CD14-positive monocyte (primary cell): ENCODE measurements around the gene MCL1. TPM values are rescaled to one million over a fixed set of nuclear protein-coding genes. Genes with fewer than 3 reads are reported as not detected.
A peak's percentile ranks its signal among the peaks of the same experiment; 100 is the strongest.
"Not testable (repeated sequence)": the region's sequence is repeated elsewhere in the genome, so short reads cannot be mapped to it uniquely, and the experiment has no call there.

Experiments
- DNase-seq, 3 donors: peaks; one replicate each; pipeline ENCODE4 v3.0.0-alpha.2; 2011 to 2022
- H2AFZ ChIP-seq: 2 replicates; pipeline ENCODE4 v1.6.0; 2012; ENCODE audit warnings: mild to moderate bottlenecking, low read depth, low read length, inconsistent platforms; ENCODE audit not compliant: insufficient read depth, poor library complexity, severe bottlenecking
- H3K27ac ChIP-seq, 2 donors: 1 replicate in 1 of 2; 2 replicates in 1 of 2; pipeline ENCODE4 v1.5.1; 2012 to 2013; ENCODE audit warnings: low read length in 2 of 2, control low read depth in 1 of 2, inconsistent platforms in 1 of 2, low read depth in 1 of 2, mild to moderate bottlenecking in 1 of 2
- H3K27me3 ChIP-seq, 2 donors: one replicate each; pipeline versions ENCODE4 v1.6.0 to v1.6.1; 2011 to 2013; ENCODE audit warnings: low read length in 2 of 2; ENCODE audit not compliant: control insufficient read depth in 2 of 2, insufficient read depth in 2 of 2
- H3K36me3 ChIP-seq, 2 donors: replicated peaks in 1 of 2; 1 replicate in 1 of 2; 2 replicates in 1 of 2; pipeline versions ENCODE4 v1.5.1 to v1.6.1; 2012 to 2013; ENCODE audit warnings: low read length in 2 of 2, control low read depth in 1 of 2, inconsistent platforms in 1 of 2, mild to moderate bottlenecking in 1 of 2; ENCODE audit not compliant: insufficient read depth in 2 of 2, control insufficient read depth in 1 of 2
- H3K4me1 ChIP-seq, 2 donors: 1 replicate in 1 of 2; 2 replicates in 1 of 2; pipeline versions ENCODE4 v1.5.1 to v1.6.1; 2012 to 2013; ENCODE audit warnings: low read length in 2 of 2, control low read depth in 1 of 2, inconsistent platforms in 1 of 2, mild to moderate bottlenecking in 1 of 2, moderate library complexity in 1 of 2; ENCODE audit not compliant: insufficient read depth in 2 of 2, control insufficient read depth in 1 of 2
- H3K4me2 ChIP-seq: replicated peaks from 2 replicates; pipeline ENCODE3; 2012; ENCODE audit warnings: low read length, moderate library complexity, mild to moderate bottlenecking; ENCODE audit not compliant: poor library complexity, severe bottlenecking; ENCODE audit errors: extremely low read depth
- H3K4me3 ChIP-seq, 3 experiments: fragments of 200-600 bp in 1 of 3; sonication (generic) in 1 of 3; replicated peaks in 1 of 3; 1 replicate in 2 of 3; 2 replicates in 1 of 3; pipeline ENCODE4 v1.5.1; 2011 to 2013; ENCODE audit warnings: low read length in 3 of 3, mild to moderate bottlenecking in 3 of 3, control low read depth in 2 of 3, low read depth in 2 of 3, inconsistent platforms in 1 of 3, moderate library complexity in 1 of 3
- H3K79me2 ChIP-seq: 2 replicates; pipeline ENCODE4 v1.6.0; 2012; ENCODE audit warnings: mild to moderate bottlenecking, control low read depth, inconsistent platforms, low read length, moderate library complexity; ENCODE audit not compliant: insufficient read depth
- H3K9ac ChIP-seq: 2 replicates; pipeline ENCODE4 v1.6.0; 2017; ENCODE audit warnings: low read length, mild to moderate bottlenecking; ENCODE audit not compliant: insufficient read depth, poor library complexity, severe bottlenecking
- H3K9me3 ChIP-seq, 2 donors: replicated peaks in 1 of 2; 1 replicate in 1 of 2; 2 replicates in 1 of 2; pipeline versions ENCODE4 v1.5.1 to v1.6.1; 2012 to 2013; ENCODE audit warnings: low read length in 2 of 2, control low read depth in 1 of 2; ENCODE audit not compliant: control insufficient read depth in 1 of 2, insufficient read depth in 1 of 2
- H4K20me1 ChIP-seq: 2 replicates; pipeline ENCODE4 v1.6.0; 2012; ENCODE audit warnings: mild to moderate bottlenecking, low read length, control low read depth, moderate library complexity; ENCODE audit not compliant: insufficient read depth
- H3K27ac Mint-ChIP-seq, 7 donors: one replicate each; pipeline ENCODE4 v1.8.0; 2020; ENCODE audit warnings: mild to moderate bottlenecking in 7 of 7, mixed read lengths in 7 of 7, moderate library complexity in 6 of 7, inconsistent platforms in 2 of 7
- H3K27me3 Mint-ChIP-seq, 3 donors: one replicate each; pipeline ENCODE4 v1.8.0; 2021 to 2022; ENCODE audit warnings: low read depth in 3 of 3, mild to moderate bottlenecking in 3 of 3, mixed read lengths in 3 of 3, moderate library complexity in 3 of 3, inconsistent platforms in 1 of 3
- H3K36me3 Mint-ChIP-seq, 2 donors: one replicate each; pipeline ENCODE4 v1.8.0; 2020; ENCODE audit warnings: mixed read lengths in 2 of 2, inconsistent platforms in 1 of 2, mild to moderate bottlenecking in 1 of 2
- H3K4me1 Mint-ChIP-seq: one replicate; pipeline ENCODE4 v1.8.0; 2020; ENCODE audit warnings: mild to moderate bottlenecking, mixed read lengths
- H3K4me3 Mint-ChIP-seq, 2 donors: one replicate each; pipeline ENCODE4 v1.8.0; 2020; ENCODE audit warnings: mild to moderate bottlenecking in 2 of 2, mixed read lengths in 2 of 2, moderate library complexity in 1 of 2
- H3K9me3 Mint-ChIP-seq, 7 donors: one replicate each; pipeline ENCODE4 v1.8.0; 2020 to 2022; ENCODE audit warnings: mixed read lengths in 7 of 7, mild to moderate bottlenecking in 6 of 7, moderate library complexity in 6 of 7, inconsistent platforms in 2 of 7
- CTCF ChIP-seq: fragments of 200-600 bp; IDR thresholded peaks from one replicate; pipeline ENCODE4 v1.8.0; 2022; ENCODE audit warnings: antibody characterized with exemption, mild to moderate bottlenecking
- WGBS: methylation state at CpG from one replicate; pipeline ENCODE4 v1.1.5; 2013; ENCODE audit warnings: missing lambda C conversion rate; ENCODE audit not compliant: insufficient coverage; 5-methylcytosine and 5-hydroxymethylcytosine counted together
- intact Hi-C, 2 donors: fragments of 100-400 bp; cut with micrococcal nuclease; formaldehyde crosslinking; loops; one replicate each; pipeline versions ENCODE4 v1.15.0 to v1.15.1; 2023
- polyA plus RNA-seq, 3 donors: library from polyadenylated mRNA; depleted of rRNA in 1 of 3; unstranded in 2 of 3; stranded (reverse) in 1 of 3; fragments of 300-500 nt in 2 of 3; fragments of >200 nt in 1 of 3; fragmentation: Illumina TruSeq in 2 of 3; gene quantifications; 1 replicate in 2 of 3; 2 replicates in 1 of 3; pipeline ENCODE4 v1.2.3, GENCODE V29; 2012 to 2021

Gene MCL1
- polyA plus RNA-seq, 3 donors = 287 to 2,076 (median 301) TPM

GRCh38 chr1:150624134-150624533 is 44.7 kb upstream of the MCL1 start:
- H3K4me3 Mint-ChIP-seq, H3K27ac ChIP-seq, H3K9ac ChIP-seq, H3K4me3 ChIP-seq, H4K20me1 ChIP-seq, H3K9me3 Mint-ChIP-seq, H3K27me3 ChIP-seq, H3K9me3 ChIP-seq, DNase-seq, H3K27me3 Mint-ChIP-seq, H2AFZ ChIP-seq, H3K4me2 ChIP-seq: not testable (repeated sequence)
- H3K4me1 ChIP-seq = peaks cover 34 to 51% of the 10 kb centered on the region in 2 donors
- intact Hi-C loops = loop anchor here (5.0 kb wide), 2 partner anchors 42 to 62 kb away; no protein-coding TSS in a partner anchor
- peaks cover 36% of the 10 kb centered on the region for H3K4me1 Mint-ChIP-seq
- H3K36me3 Mint-ChIP-seq = peaks cover 68 to 71% of the 10 kb centered on the region in 2 donors
- WGBS = no CpG with 5 or more reads among the region's 1 CpG
- H3K27ac Mint-ChIP-seq = peak overlapping the region in 3 of 7 donors; percentile 40 to 58 (median 42)
- H3K36me3 ChIP-seq = peaks cover 46 to 63% of the 10 kb centered on the region in 2 donors
- peaks cover 69% of the 10 kb centered on the region for H3K79me2 ChIP-seq

- no peak for TF ChIP-seq CTCF
- Histone ChIP-seq H3K9me3 (no peaks in the 10 kb centered on the region), H3K36me3 (peaks cover 46 to 63% of the 10 kb centered on the region in 2 donors), H2AFZ (no peak overlapping the region), H4K20me1 (no peaks in the 10 kb centered on the region), H3K4me1 (peaks cover 22 to 38% of the 10 kb centered on the region in 2 donors), H3K27me3 (no peaks in the 10 kb centered on the region), H3K4me2 (peak overlapping the region; percentile 20), H3K9ac (no peak overlapping the region), H3K4me3 (no peak overlapping the region), H3K79me2 (peaks cover 64% of the 10 kb centered on the region), H3K27ac (peak overlapping the region in 1 of 2 donors; percentile 23)
- Mint-ChIP-seq H3K9me3 (no peaks in the 10 kb centered on the region), H3K36me3 (peaks cover 66 to 84% of the 10 kb centered on the region in 2 donors), H3K27me3 (no peaks in the 10 kb centered on the region), H3K4me3 (peak overlapping the region in 1 of 2 donors; percentile 1), H3K4me1 (peaks cover 38% of the 10 kb centered on the region), H3K27ac (peak overlapping the region; percentile 72 to 91 (median 84))
- WGBS = 6% methylated on average over 2 of the region's 8 CpGs
- intact Hi-C loops = loop anchor here (5.0 kb wide), 2 partner anchors 40 to 60 kb away; no protein-coding TSS in a partner anchor
- DNase-seq = no peak
Observed at GRCh38 chr1:150622303-150622975, 43.0 kb upstream of the MCL1 start.
